Activated B cell treated with CpG ODN at 0.5 μM for 24 hours (primary cell): ENCODE measurements around the gene ADGRG3. TPM values are rescaled to one million over a fixed set of nuclear protein-coding genes. Genes with fewer than 3 reads are reported as not detected.

Source experiments
- ATAC-seq: fragments of 200-7000 bp; cut with Tn5 transposase; one replicate; pipeline ENCODE4 v1.10.0; 2021; ENCODE audit warnings: low read depth, mild to moderate bottlenecking, moderate library complexity
- CTCF ChIA-PET: fragments of 350-600 bp; sonication (Branson Sonifier 250); formaldehyde crosslinking; loops from one replicate; lab custom pipeline; 2021; ENCODE audit warnings: antibody characterized with exemption; lab: Charles Lee
- POLR2A ChIA-PET: fragments of 350-600 bp; sonication (Branson Sonifier 250); formaldehyde crosslinking; loops from one replicate; lab custom pipeline; 2021; ENCODE audit warnings: antibody characterized with exemption; lab: Charles Lee
- DNase-seq: peaks from one replicate; pipeline ENCODE4 v3.0.0; 2022
- H3K27ac Mint-ChIP-seq: one replicate; pipeline ENCODE4 v1.8.0; 2020; ENCODE audit warnings: mixed read lengths
- H3K27me3 Mint-ChIP-seq: one replicate; pipeline ENCODE4 v1.8.0; 2021; ENCODE audit warnings: mixed read lengths
- H3K36me3 Mint-ChIP-seq: one replicate; pipeline ENCODE4 v1.8.0; 2021; ENCODE audit warnings: low read depth, mixed read lengths
- H3K4me1 Mint-ChIP-seq: one replicate; pipeline ENCODE4 v1.8.0; 2021; ENCODE audit warnings: mixed read lengths
- H3K4me3 Mint-ChIP-seq: one replicate; pipeline ENCODE4 v1.8.0; 2020; ENCODE audit warnings: mild to moderate bottlenecking, mixed read lengths
- H3K9me3 Mint-ChIP-seq: one replicate; pipeline ENCODE4 v1.8.0; 2020; ENCODE audit warnings: mixed read lengths
- CTCF ChIP-seq: fragments of 200-600 bp; IDR thresholded peaks from one replicate; pipeline ENCODE4 v1.8.0; 2022; ENCODE audit warnings: antibody characterized with exemption, mild to moderate bottlenecking
- intact Hi-C: fragments of 100-400 bp; cut with micrococcal nuclease; formaldehyde crosslinking; loops from one replicate; pipeline ENCODE4 v1.15.1; 2024
- total RNA-seq: library from RNA; stranded (reverse); gene quantifications from 2 replicates; pipeline ENCODE4 v1.2.3, GENCODE V29; 2022

Gene ADGRG3, protein sequence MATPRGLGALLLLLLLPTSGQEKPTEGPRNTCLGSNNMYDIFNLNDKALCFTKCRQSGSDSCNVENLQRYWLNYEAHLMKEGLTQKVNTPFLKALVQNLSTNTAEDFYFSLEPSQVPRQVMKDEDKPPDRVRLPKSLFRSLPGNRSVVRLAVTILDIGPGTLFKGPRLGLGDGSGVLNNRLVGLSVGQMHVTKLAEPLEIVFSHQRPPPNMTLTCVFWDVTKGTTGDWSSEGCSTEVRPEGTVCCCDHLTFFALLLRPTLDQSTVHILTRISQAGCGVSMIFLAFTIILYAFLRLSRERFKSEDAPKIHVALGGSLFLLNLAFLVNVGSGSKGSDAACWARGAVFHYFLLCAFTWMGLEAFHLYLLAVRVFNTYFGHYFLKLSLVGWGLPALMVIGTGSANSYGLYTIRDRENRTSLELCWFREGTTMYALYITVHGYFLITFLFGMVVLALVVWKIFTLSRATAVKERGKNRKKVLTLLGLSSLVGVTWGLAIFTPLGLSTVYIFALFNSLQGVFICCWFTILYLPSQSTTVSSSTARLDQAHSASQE
- total RNA-seq = not detected in 2 replicates

DNA sequence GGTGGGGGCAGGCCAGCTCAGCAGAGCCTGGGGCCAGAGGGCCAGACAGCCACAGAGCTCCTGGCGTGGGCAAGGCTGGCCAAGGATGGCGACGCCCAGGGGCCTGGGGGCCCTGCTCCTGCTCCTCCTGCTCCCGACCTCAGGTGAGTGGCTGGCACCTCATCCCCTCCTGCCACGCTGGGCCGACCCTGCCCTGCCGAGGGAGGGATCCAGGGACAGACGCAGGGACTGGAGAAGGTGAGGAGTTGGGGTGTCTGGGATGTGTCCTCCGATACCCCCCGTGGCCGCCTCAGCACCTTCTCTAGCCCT is at the start of gene ADGRG3:
Gene ADGRG3, plus strand, starts transcription at position 44 of the 309 bp plus-strand sequence. Its CDS starts 42 bp downstream, at position 86.
- TF ChIP-seq CTCF = no peak
- H3K4me1 Mint-ChIP-seq = no peaks in the 10 kb centered on the region
- H3K27ac Mint-ChIP-seq = no peak within 1 kb of the TSS
- intact Hi-C loops = no loop called here
- H3K27me3 Mint-ChIP-seq = peaks cover 12% of the 10 kb centered on the region
- H3K4me3 Mint-ChIP-seq = no peak within 1 kb of the TSS
- H3K9me3 Mint-ChIP-seq = no peaks in the 10 kb centered on the region
- ChIA-PET POLR2A (no interaction called here), CTCF (no interaction called here)
- no peak for ATAC-seq
- no peak for DNase-seq
- H3K36me3 Mint-ChIP-seq = no peaks in the 10 kb centered on the region

- TF ChIP-seq CTCF = no peak
- DNase-seq = no peak
- ChIA-PET CTCF (no interaction called here), POLR2A (no interaction called here)
- Mint-ChIP-seq H3K36me3 (no peaks in the 10 kb centered on the region), H3K27ac (no peak overlapping the region), H3K9me3 (no peaks in the 10 kb centered on the region), H3K4me1 (no peaks in the 10 kb centered on the region), H3K4me3 (no peak overlapping the region), H3K27me3 (peaks cover 3% of the 10 kb centered on the region)
- intact Hi-C loops = no loop called here
- ATAC-seq = no peak
These were observed 48.9 kb upstream of the ADGRG3 start for GRCh38 chr16:57619133-57619605.

- ChIA-PET CTCF (no interaction called here), POLR2A (no interaction called here)
- Mint-ChIP-seq H3K27me3 (peaks cover 3% of the 10 kb centered on the region), H3K4me3 (no peak overlapping the region), H3K4me1 (no peaks in the 10 kb centered on the region), H3K27ac (no peak overlapping the region), H3K36me3 (no peaks in the 10 kb centered on the region), H3K9me3 (no peaks in the 10 kb centered on the region)
- TF ChIP-seq CTCF = no peak
- intact Hi-C loops = no loop called here
- no peak for DNase-seq
- ATAC-seq = no peak
These were observed 48.3 kb upstream of the ADGRG3 start for GRCh38 chr16:57619606-57620334.

- POLR2A ChIA-PET = no interaction called here
- Mint-ChIP-seq H3K27me3 (peaks cover 7% of the 10 kb centered on the region), H3K4me1 (no peaks in the 10 kb centered on the region), H3K9me3 (no peaks in the 10 kb centered on the region), H3K36me3 (no peaks in the 10 kb centered on the region), H3K4me3 (no peak overlapping the region), H3K27ac (no peak overlapping the region)
- intact Hi-C loops = no loop called here
- TF ChIP-seq CTCF = no peak
- no peak for DNase-seq
- CTCF ChIA-PET = no interaction called here
- no peak for ATAC-seq
These were observed 47.5 kb upstream of the ADGRG3 start for GRCh38 chr16:57620335-57621231.
